GM19043 (cell line): ENCODE data around the gene CRHR1.
"Not testable (repeated sequence)": the region's sequence is repeated elsewhere in the genome, so short reads cannot be mapped to it uniquely, and the experiment has no call there.

Source experiments
- ATAC-seq: cut with Tn5 transposase; IDR thresholded peaks from one replicate; pipeline ENCODE4 v1.9.1; 2021; ENCODE audit warnings: low read depth; ENCODE audit not compliant: unreplicated experiment

Gene CRHR1

DNA sequence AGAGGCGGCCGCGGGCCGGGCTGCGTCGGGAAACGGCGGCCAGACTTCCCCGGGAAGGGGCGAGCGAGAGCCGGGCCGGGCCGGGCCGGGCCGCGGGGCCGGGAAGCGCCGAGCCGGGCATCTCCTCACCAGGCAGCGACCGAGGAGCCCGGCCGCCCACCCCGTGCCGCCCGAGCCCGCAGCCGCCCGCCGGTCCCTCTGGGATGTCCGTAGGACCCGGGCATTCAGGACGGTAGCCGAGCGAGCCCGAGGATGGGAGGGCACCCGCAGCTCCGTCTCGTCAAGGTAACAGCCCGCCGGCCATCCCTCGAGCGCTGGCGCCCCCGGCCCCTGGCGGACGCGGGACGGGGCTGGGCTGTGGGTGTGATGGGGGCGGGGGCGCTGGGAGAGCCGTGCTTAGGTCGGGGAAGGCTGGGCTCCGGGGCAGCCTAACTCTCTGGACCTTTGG is at the start of gene CRHR1:
CRHR1 (plus strand) TSS at position 28 of the 448 bp plus-strand sequence; CDS start at position 253, 225 bp downstream.
- no peak for ATAC-seq

DNA sequence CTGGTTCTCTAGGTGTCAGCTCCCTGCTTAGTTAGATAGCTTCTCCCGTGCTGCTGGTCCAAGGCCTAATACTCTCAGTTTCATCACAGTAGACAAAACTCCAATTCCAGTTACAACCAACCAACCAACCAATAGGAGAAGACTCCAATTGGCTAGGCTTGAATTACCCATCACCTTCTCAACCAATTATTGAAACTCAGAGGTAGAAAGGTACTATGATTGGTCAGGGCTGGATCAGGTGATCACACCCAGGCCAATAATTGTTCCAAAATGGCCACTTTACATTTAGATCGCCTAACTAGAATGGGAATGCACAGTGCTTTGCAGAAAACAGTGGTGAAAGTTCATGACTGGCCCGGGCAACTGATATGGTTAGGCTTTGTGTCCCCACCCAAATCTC is 49.5 kb upstream of the CRHR1 start:
- ATAC-seq, result no peak

DNA sequence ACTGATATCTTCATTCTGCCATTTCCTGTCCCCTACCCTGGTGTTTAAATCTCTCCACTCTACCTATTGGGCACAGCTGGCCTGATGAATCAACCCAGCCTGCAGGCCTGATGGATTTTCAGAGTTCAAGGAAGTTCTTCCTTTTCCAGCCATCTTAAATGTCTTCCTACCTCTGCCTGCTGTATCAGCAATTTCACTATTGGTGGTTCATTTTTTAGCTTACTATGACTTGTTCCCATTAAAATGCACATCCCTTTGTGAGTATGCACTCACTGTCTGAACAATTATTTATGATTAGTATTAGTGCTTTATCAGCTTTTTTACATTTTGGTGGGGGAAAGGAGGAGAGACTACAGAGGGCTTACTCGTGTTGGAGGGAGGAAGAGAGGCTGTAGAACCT is 48.6 kb upstream of the CRHR1 start:
- no peak for ATAC-seq

DNA sequence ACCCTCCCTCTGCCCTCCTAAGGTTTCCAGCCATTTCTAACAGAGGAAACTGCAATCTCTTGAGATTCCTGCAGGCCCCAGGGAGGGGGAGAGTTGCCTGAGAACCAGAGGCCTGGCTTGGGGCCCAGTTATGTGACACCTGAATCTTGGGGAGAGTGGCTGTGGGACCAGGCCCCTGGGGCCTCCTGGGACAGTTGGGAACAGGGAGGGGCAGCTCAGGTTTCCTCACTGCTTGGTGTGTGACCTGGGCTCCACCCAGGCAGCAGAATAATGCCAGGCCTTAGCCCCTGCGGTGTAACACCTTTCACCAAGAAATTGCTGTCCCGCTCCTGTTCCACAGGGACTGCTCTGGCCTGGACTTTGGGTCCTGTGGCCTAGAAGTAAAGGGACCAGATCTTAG is 44.3 kb upstream of the CRHR1 start:
- ATAC-seq, result no peak

DNA sequence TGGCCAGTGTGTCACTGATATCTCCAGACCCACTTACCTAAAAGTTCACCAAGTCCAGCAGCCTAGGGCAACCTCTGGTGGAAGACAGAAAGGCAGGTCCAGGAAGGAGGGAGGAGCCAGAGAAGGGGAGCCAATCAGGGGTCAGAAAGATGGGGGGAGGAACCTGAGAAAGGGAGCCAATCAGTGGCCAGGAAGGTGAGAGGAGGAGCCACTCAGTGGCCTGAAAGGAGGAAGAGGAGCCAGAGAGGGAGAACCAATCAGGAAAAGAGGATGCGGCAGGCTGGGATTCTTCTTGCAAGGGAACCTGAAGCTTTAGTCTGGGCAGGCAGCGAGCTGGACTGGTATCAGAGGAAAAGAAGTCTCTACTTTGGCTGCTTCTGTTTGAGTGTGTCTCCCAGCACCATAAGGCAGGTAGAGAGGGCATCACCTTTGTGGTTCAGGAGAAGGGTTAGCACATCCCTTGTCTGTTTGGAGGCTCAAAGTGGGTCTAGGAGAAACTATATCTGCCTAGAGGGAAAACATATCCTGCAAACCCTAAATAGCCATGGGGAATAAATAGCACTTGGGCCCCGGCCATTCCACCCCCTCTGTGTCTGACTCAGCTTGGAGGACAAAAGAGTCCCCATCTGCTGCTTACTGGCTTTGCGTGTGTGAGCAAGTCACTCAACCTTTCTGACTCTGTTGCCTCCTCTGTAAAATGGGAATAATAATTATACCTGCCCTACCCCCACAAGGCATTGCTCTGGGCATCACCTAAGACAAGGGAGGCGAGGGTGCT is 43.4 kb upstream of the CRHR1 start:
- no peak for ATAC-seq

DNA sequence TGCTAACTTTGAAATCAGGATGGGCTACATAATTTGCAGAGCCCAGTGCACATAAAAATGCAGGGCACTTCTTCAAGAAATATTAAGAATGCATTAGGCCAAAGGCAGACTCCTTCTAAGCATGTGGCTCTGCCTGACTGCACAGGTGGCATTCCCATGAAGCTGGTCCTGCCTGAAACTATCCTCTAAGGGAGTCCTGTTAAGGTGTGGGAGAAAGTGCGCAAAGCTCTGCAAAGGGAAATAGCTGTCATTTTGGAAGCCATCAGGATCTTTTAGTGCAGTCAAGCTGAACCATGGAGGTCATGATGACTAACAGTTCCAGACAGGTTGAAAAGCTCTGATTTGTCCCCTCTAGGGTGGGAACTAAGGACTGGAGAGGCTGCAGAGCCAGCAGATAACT is 41.9 kb upstream of the CRHR1 start:
- ATAC-seq, result no peak

DNA sequence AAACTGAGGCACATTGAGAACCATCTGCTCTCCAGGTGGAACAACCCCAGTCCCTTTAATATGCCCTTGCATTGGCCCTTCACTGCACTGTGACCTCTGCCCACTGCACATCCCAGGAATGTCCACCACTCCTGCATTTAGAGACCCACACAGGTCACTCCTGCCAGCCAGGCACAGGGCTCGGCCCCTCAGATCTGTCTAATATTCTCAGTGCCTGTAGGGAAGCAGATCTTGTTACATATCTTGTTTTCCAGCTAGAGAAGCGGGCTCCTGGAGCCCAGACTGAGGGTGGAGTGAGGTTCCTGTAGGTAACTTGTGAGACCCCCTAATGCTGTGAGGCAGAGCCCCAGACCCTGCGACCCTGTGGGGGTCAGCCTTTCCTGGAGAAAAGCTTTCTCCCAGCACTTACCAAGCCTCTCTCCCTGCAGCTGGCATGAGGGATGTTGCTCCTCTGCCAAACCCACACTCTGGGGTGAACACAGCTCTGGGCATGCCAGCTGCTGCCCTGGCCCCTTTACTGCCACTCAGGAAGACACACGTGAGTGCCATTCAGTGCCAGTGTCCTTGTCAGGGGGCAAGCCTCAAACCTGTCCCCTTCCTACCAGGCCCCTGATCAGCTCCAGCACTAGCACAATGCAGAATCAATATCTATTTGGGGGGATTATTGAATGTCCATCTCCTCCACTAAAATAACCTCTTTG is 40.3 kb upstream of the CRHR1 start:
- ATAC-seq, result no peak

DNA sequence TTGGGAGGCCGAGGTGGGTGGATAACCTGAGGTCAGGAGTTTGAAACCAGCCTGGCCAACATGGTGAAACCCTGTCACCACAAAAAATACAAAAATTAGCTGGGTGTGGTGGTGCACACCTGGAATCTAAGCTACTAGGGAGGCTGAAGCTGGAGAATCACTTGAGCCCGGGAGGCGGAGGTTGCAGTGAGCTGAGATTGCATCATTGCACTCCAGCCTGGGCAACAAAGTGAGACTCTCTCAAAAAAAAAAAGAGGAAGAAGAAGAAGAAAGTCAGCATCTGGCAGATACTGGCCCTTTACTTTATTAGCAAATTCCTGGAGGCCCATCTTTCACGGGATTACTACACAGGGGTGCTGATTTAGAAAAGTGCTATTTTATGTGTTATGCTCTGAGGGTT is 39.3 kb upstream of the CRHR1 start:
- not testable (repeated sequence) for ATAC-seq

DNA sequence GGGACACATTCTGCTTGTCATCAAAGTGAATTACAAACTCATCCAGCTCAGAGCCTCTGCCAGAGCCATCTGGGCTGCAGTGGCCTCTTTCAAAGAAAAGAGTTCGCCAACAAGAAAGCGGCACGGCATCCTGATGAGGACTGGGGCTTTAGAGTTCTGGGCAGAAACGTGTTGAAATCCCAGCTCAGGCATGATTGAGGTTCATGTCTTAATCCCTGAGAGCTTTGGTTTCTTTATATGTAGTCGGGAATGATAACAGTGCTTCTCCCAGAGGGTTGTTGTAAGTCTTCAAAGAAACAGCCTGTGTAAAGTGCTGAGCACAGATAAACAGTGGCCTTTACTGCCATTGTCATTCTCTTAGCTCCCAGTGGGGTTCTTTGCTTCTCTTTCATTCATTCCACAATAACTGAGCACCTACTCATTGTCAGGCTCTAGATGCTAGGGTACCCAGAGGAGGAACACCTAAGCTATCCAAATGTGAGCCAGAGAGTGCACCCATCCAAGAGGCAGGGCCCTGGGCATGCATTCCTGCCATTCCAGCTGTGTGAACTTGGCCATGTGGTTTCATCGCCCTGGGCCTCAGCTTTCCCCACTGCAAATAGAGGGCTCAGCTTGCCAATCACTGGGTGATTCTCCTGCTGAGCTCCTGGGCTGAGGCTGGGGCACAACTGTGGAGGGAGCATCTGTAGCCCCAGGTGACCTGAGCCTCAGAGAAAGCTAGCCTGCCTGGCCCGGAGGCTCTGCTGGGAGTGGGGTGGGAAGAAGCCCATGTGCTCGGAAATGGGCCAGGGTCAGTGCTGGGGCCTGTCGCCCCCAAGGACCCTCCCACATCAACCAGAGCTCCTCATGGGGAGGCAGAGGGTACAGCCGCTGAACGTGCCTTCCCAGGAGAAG is 38.3 kb upstream of the CRHR1 start:
- ATAC-seq, result no peak

DNA sequence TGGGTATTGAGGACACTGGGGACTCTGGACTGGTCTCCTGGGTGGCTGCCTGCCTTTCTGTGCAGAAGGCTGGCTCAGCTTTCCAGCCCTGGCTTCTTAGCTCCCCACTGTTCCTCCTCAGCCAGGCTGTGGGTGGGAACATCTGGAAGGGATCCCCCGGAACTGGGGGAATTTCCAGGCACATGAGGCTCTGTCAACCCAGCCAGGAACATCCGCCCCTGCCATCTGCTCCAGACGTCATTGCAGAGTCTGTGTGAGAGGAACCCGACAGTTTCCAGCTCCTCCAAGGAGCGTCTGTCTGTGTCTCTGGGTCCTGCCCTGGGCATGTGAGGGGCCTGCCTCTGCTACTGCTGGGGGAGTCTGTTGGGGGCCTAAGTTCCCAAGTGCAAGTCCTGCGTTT is 36.2 kb upstream of the CRHR1 start:
- ATAC-seq, result no peak

DNA sequence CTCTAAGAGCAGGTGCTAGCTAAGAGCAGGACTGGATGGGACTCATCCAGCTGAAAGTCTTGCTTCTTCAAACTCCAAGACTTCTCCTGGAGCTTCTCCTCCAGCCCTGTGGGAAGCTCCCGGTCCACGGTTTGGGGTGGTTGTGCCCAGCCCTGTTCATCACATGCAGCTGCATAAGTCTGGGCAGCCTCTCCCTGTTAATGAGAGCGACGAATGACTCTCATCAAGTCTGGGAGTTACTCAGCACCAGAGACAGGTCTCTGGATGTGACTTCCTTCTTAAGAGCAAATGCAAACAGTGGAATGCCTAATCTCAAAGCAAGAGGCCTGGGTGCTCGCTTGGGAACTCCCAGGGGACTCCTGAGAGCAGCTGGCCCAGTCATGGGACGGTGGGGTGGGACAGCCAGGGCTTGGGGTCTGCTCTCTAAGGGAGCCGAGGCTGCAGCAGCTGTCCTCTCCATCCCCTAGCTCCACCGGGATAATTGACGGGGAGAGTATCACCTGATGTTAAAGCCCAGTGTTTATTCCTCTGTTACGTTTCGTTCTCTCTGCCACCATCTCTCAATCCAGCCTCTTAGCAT is 35.3 kb upstream of the CRHR1 start:
- ATAC-seq, result no peak

DNA sequence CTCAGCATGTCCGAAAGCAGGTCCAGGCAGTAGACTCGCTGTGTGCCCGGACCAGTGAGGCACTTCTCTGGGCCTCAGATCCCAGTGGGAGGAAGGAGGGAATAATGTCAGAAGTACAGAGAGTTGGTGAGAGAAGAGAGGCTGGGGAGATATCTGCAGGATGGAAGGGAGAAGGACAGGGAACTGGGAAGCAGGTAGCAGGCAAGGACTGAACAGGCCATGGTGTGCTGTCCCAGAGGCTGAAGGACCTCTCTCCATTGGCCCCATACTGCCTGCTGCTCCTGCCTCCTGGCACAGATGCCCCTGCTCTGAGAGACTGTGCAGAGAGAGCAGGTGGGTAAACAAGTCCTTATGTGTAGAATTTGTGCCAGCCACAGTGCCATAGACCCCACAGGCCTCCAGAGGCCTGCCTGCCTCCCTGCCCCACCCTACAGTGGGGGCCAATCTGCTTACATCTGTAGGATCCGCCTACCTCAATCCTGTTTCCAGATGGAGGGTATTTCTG is 34.2 kb upstream of the CRHR1 start:
- ATAC-seq, result no peak

DNA sequence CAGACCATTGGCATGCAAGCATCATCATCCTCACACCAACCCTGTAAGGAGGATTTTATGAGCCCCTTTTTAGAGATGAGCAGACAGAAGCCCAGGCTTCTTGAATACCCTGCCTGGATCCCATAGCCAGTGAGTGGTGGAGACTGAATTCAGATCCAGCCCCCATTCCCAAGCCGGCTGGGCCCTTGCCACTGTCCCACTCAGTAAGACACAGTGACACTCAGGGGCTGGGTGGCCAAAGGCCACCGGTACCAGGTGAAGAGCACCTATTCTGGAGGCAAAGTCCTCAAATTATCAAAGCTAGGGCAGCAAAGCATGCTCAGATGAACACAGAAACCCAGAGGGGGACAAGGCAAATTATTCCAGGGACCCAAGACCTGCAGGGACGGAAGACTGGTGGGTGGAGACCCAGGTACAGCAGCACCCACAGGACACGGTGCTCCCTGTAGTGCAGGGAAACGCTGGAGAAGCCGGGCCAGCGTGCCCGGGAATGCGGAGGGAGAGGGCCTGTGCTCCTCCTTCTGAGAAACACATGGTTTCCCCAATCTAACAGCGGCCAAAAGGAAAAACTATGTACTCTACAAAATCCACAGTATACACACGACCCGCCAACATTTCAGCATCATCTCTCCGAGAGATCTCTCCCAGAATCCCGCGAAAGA is 33.2 kb upstream of the CRHR1 start:
- no peak for ATAC-seq

DNA sequence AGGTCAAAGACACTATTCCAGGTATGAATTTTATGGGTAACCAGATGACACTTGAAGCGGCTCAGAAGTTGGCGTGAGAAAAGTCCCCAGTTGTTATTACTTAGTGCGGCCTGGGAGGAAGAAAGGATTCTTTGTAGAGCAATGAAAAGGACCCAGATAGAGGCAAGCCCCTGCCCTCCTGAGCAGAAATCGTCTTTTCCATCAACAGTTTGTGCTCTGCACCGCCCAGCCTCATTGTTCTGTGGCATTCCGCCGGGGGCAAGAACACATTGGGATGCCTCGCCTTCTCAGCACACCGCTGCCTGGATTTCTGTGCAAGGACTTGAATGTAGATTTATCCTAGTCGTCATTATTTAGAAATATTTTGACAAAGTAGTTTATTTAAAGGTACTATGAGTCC is 32.7 kb upstream of the CRHR1 start:
- no peak for ATAC-seq

DNA sequence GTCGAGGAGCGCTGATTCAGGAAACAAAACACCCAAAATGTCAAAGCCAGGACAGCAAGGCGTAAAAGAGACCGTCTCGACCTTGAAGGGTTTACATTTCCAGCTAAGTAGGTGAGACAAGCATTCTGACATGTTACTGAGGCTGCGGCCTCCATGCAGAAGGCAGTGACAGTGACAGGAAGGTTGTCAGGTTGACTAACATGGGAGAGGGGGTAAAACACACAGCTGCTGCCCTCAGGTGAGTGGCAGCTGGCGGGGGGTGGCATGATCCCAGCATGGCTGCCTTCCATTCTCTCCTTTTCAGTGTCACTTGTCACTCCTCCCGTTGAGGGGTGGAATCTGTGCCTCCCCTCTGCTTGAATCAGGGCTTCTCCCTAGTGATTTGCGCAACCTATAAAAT is 31.9 kb upstream of the CRHR1 start:
- no peak for ATAC-seq

DNA sequence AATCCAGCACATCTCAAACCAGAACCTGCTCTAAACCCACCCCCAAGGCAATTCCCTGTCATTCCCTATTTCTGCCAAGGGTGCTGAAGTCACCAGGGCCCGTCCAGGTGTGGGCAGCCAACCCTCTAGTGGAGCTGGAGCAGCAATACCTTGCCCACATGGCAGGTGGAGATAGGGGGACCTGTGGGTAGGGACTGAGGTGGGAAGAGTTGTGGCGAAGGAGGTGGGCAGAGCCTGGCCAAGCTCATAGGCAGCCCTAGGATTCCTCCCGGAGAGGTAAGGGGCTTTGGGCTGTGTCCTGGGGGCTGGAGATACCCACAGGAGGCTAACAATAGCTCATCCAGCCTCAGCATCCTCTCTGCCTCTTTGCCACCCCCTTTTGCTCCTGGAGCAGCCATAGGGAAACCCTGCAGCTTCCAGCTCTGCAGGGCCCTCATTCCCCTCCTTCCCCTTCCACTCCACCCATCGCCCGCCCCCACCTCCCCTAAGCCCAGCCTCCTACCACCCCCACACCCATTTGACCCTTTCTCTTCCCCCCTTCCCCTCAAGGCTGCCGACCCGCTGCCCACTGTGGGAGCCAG is 30.4 kb upstream of the CRHR1 start:
- ATAC-seq, result no peak

DNA sequence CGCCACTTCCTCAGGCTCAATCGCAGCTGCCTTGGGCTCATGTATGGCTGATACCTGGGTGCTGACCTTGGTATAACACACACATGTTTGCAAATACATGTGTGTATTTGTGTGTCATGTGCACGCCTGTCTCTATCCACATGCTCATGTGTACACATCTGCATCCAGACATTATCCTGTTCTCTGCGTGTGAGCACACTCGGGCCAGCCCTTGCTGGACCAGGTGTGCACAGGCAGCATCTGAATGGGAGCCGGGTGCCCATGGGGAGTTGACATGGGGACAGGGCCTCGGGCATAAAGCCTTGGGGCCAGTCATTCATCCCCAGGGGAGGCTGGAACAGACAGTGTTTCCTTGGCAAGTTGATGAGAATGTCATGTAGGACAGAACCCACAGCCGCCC is 29.1 kb upstream of the CRHR1 start:
- no peak for ATAC-seq

DNA sequence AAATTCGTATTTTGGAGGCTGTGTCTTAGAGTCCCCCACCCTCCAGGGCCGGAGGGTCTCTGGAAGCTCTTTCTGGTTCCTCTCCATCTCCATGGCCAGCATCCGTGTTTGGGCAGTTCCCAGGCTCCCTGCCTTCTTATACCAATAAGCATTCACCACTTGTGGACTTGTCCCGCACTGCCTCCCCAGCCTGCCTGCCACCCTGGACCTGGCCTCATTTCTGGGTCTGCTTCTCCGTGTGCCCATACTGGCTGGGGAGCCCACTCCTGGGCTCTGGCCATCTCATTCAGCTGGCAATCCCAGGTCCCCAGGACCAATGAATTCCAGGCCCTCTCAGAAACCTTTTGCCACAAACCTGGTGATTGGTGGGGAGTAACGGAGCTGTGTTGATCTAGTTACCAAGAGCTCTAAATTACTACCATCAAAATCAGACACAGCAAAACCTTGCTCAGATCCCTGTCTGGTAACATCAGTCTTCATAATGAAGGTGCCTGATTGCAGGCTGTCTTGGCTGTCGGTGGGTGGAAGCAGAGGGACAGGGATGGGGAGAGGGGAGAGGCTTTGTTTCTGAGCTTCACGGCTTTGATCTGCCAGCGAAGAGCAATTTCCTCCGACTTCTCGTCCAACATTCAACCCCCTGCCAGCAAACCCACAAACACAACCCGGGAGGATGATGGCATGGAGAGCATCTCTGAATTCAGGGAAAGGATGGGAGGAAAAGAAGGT is 27.7 kb upstream of the CRHR1 start:
- no peak for ATAC-seq
